SK-N-SH treated with all-trans-retinoic acid at 6 μM for 48 hours (cell line): ENCODE results near the gene PTPRJ.

Experiments used
- CREB5 ChIP-seq: fragments of 250-450 bp; sonication (Bioruptor Pico); IDR thresholded peaks from 2 replicates; pipeline ENCODE4 v1.5.1; 2020; ENCODE audit warnings: low read depth, mild to moderate bottlenecking, moderate library complexity
- TCF4 ChIP-seq: fragments of 250-450 bp; sonication (Bioruptor Pico); IDR thresholded peaks from 2 replicates; pipeline ENCODE4 v1.8.0; 2021; ENCODE audit warnings: mild to moderate bottlenecking, moderate library complexity, borderline replicate concordance
- ZFP3 ChIP-seq: fragments of 250-450 bp; sonication (Bioruptor Pico); IDR thresholded peaks from 2 replicates; pipeline ENCODE4 v1.5.0; 2020; ENCODE audit warnings: mild to moderate bottlenecking, moderate library complexity
- ZFP30 ChIP-seq: fragments of 450-650 bp; formaldehyde crosslinking; IDR thresholded peaks from 2 replicates; pipeline ENCODE4 v1.5.0; 2022; ENCODE audit warnings: mild to moderate bottlenecking, moderate library complexity

- TF ChIP-seq ZFP3 (CRISPR knock-in tag), result no peak
- TF ChIP-seq CREB5 (CRISPR knock-in tag), result no peak
- TF ChIP-seq TCF4 (CRISPR knock-in tag), result no peak
- TF ChIP-seq ZFP30 (CRISPR knock-in tag), result no peak
Measured at GRCh38 chr11:48033918-48034341, 53.6 kb downstream of the PTPRJ start.
